Measurements from ENCODE around the gene GRAMD1B. TPM values are rescaled to one million over a fixed set of nuclear protein-coding genes. Genes with fewer than 3 reads are reported as not detected.

GRAMD1B gene
- total RNA-seq, 3 donors from 2014 or later (not counting 1 experiment from before 2014, with no cell fraction given), result 5.9 to 10.3 (median 8.8) TPM

- 100% methylated on average over 3 of the region's 3 CpGs for WGBS (ENCODE audit: insufficient coverage)
- H3K4me3 Mint-ChIP-seq, result no peak overlapping the region
- no peaks in the 10 kb centered on the region for H3K27me3 ChIP-seq (ENCODE audit: control insufficient read depth, insufficient read depth, low read length)
- no peaks in the 10 kb centered on the region for H3K4me1 ChIP-seq (ENCODE audit: control insufficient read depth, insufficient read depth, low read length)
- H3K27ac ChIP-seq (ENCODE audit: low read length), result no peak overlapping the region
- H3K9me3 ChIP-seq (ENCODE audit: control insufficient read depth, insufficient read depth, low read length), result no peaks in the 10 kb centered on the region
- DNase-seq (no peak), ATAC-seq (no peak)
- no peaks in the 10 kb centered on the region for H3K36me3 Mint-ChIP-seq
- TF ChIP-seq CTCF (IDR thresholded peaks at IDR 0.05), result no peak
- no peak overlapping the region for H3K4me3 ChIP-seq (ENCODE audit: low read length)
- H3K4me1 Mint-ChIP-seq, result no peaks in the 10 kb centered on the region
- no peak overlapping the region for H3K27ac Mint-ChIP-seq
- intact Hi-C loops (cut with micrococcal nuclease), result no loop called here
- no peaks in the 10 kb centered on the region for H3K36me3 ChIP-seq (ENCODE audit: control insufficient read depth, insufficient read depth, low read length)
- H3K9me3 Mint-ChIP-seq, result no peaks in the 10 kb centered on the region
- no peaks in the 10 kb centered on the region for H3K27me3 Mint-ChIP-seq (ENCODE audit: low read depth in 2 of 2)
Measured at GRCh38 chr11:123527526-123527925, 97.5 kb downstream of the GRAMD1B start.

- H3K4me3 Mint-ChIP-seq, result no peak overlapping the region
Measured at GRCh38 chr11:123527947-123528346, 97.9 kb downstream of the GRAMD1B start.

DNA sequence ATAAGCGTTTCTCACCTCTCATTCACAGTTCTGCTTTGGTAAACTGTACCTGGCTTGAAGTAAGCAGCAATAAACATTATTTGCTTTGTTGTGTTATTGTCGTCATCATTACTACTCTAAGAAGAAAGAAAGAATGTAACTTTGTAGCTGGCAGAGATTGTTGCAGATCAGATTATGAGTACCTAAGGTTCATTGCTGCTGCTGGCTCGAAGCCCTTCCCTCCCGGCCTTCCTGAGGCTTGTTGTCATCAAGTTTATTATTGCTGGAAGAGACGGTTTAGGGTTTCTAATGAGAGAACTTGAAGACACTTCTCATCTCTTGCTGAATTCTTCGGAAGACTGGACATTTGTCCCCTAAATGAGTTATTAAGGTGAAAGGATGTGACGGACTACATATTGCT is 101.3 kb downstream of the GRAMD1B start:
- no peaks in the 10 kb centered on the region for H3K9me3 ChIP-seq (ENCODE audit: control insufficient read depth, insufficient read depth, low read length)
- no peak overlapping the region for H3K4me3 ChIP-seq (ENCODE audit: low read length)
- H3K27ac ChIP-seq (ENCODE audit: low read length), result no peak overlapping the region
- Mint-ChIP-seq H3K4me1 (no peaks in the 10 kb centered on the region), H3K36me3 (no peaks in the 10 kb centered on the region), H3K4me3 (no peak overlapping the region), H3K27me3 (ENCODE audit: low read depth in 2 of 2) (no peaks in the 10 kb centered on the region), H3K9me3 (no peaks in the 10 kb centered on the region), H3K27ac (no peak overlapping the region)
- no peaks in the 10 kb centered on the region for H3K27me3 ChIP-seq (ENCODE audit: control insufficient read depth, insufficient read depth, low read length)
- H3K36me3 ChIP-seq (ENCODE audit: control insufficient read depth, insufficient read depth, low read length), result no peaks in the 10 kb centered on the region
- WGBS (ENCODE audit: insufficient coverage), result 96% methylated on average over 7 of the region's 7 CpGs
- H3K4me1 ChIP-seq (ENCODE audit: control insufficient read depth, insufficient read depth, low read length), result no peaks in the 10 kb centered on the region
- DNase-seq, result no peak
- TF ChIP-seq CTCF (IDR thresholded peaks at IDR 0.05), result no peak
- intact Hi-C loops (cut with micrococcal nuclease), result no loop called here
- ATAC-seq, result no peak

More at GRCh38 chr11:123527947-123528346, 97.9 kb downstream of the GRAMD1B start:
- Mint-ChIP-seq H3K36me3 (no peaks in the 10 kb centered on the region), H3K27me3 (ENCODE audit: low read depth in 2 of 2) (no peaks in the 10 kb centered on the region), H3K27ac (no peak overlapping the region), H3K4me1 (no peaks in the 10 kb centered on the region), H3K9me3 (no peaks in the 10 kb centered on the region)
- Histone ChIP-seq H3K27me3 (ENCODE audit: control insufficient read depth, insufficient read depth, low read length) (no peaks in the 10 kb centered on the region), H3K4me3 (ENCODE audit: low read length) (no peak overlapping the region), H3K36me3 (ENCODE audit: control insufficient read depth, insufficient read depth, low read length) (no peaks in the 10 kb centered on the region), H3K4me1 (ENCODE audit: control insufficient read depth, insufficient read depth, low read length) (no peaks in the 10 kb centered on the region), H3K27ac (ENCODE audit: low read length) (no peak overlapping the region), H3K9me3 (ENCODE audit: control insufficient read depth, insufficient read depth, low read length) (no peaks in the 10 kb centered on the region)
- no peak for DNase-seq
- WGBS (ENCODE audit: insufficient coverage), result 100% methylated on average over 1 of the region's 1 CpG
- intact Hi-C loops (cut with micrococcal nuclease), result no loop called here
- no peak for ATAC-seq
- TF ChIP-seq CTCF (IDR thresholded peaks at IDR 0.05), result no peak

- Mint-ChIP-seq H3K4me3 (no peak overlapping the region), H3K27ac (no peak overlapping the region), H3K27me3 (ENCODE audit: low read depth in 2 of 2) (no peaks in the 10 kb centered on the region), H3K36me3 (no peaks in the 10 kb centered on the region), H3K9me3 (no peaks in the 10 kb centered on the region), H3K4me1 (no peaks in the 10 kb centered on the region)
- intact Hi-C loops (cut with micrococcal nuclease), result no loop called here
- Histone ChIP-seq H3K9me3 (ENCODE audit: control insufficient read depth, insufficient read depth, low read length) (no peaks in the 10 kb centered on the region), H3K4me3 (ENCODE audit: low read length) (no peak overlapping the region), H3K27ac (ENCODE audit: low read length) (no peak overlapping the region), H3K4me1 (ENCODE audit: control insufficient read depth, insufficient read depth, low read length) (no peaks in the 10 kb centered on the region), H3K36me3 (ENCODE audit: control insufficient read depth, insufficient read depth, low read length) (no peaks in the 10 kb centered on the region), H3K27me3 (ENCODE audit: control insufficient read depth, insufficient read depth, low read length) (no peaks in the 10 kb centered on the region)
- DNase-seq, result no peak
- no peak for ATAC-seq
- no peak for TF ChIP-seq CTCF (IDR thresholded peaks at IDR 0.05)
- WGBS (ENCODE audit: insufficient coverage), result 85% methylated on average over 3 of the region's 4 CpGs
Measured at GRCh38 chr11:123532131-123532530, 102.1 kb downstream of the GRAMD1B start.
